ENCODE results near the gene RPS15A.
"Not testable (repeated sequence)": the region's sequence is repeated elsewhere in the genome, so short reads cannot be mapped to it uniquely, and the experiment has no call there.

GRCh38 chr16:18738768-18739167 is 51.4 kb downstream of the RPS15A start:
- TF ChIP-seq, protein P1, sequence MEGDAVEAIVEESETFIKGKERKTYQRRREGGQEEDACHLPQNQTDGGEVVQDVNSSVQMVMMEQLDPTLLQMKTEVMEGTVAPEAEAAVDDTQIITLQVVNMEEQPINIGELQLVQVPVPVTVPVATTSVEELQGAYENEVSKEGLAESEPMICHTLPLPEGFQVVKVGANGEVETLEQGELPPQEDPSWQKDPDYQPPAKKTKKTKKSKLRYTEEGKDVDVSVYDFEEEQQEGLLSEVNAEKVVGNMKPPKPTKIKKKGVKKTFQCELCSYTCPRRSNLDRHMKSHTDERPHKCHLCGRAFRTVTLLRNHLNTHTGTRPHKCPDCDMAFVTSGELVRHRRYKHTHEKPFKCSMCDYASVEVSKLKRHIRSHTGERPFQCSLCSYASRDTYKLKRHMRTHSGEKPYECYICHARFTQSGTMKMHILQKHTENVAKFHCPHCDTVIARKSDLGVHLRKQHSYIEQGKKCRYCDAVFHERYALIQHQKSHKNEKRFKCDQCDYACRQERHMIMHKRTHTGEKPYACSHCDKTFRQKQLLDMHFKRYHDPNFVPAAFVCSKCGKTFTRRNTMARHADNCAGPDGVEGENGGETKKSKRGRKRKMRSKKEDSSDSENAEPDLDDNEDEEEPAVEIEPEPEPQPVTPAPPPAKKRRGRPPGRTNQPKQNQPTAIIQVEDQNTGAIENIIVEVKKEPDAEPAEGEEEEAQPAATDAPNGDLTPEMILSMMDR (conservative IDR thresholded peaks at IDR 0.05; ENCODE audit: low read depth, low read length) = not testable (repeated sequence)
- not testable (repeated sequence) for TF ChIP-seq EZH2 (IDR thresholded peaks at IDR 0.05; ENCODE audit: borderline replicate concordance, low read depth, low read length, poor library complexity, severe bottlenecking)
